GM18519 (cell line): Measurements from ENCODE around the gene TSC22D4.
"Not testable (repeated sequence)": the region's sequence is repeated elsewhere in the genome, so short reads cannot be mapped to it uniquely, and the experiment has no call there.

Experiments used
- ATAC-seq: cut with Tn5 transposase; IDR thresholded peaks from one replicate; pipeline ENCODE4 v1.9.1; 2021; ENCODE audit warnings: mild to moderate bottlenecking, moderate library complexity; ENCODE audit not compliant: unreplicated experiment, low FRiP score

TSC22D4 gene

GRCh38 chr7:100478958-100479660, at the start of gene TSC22D4:
TSS of gene TSC22D4 (minus strand) at chr7:100479214. CDS start at chr7:100478038, 1,176 bp downstream.
- no peak for ATAC-seq

- not testable (repeated sequence) for ATAC-seq
Observed at GRCh38 chr7:100528108-100528866, 49.3 kb upstream of the TSC22D4 start.

- ATAC-seq: not testable (repeated sequence)
Observed at GRCh38 chr7:100523192-100523591, 44.2 kb upstream of the TSC22D4 start.

GRCh38 chr7:100521909-100522593, 43.0 kb upstream of the TSC22D4 start:
- ATAC-seq: not testable (repeated sequence)

- no peak for ATAC-seq
Observed at GRCh38 chr7:100521076-100521475, 42.1 kb upstream of the TSC22D4 start.

GRCh38 chr7:100520138-100520537, 41.1 kb upstream of the TSC22D4 start:
- no peak for ATAC-seq

GRCh38 chr7:100519580-100519979, 40.6 kb upstream of the TSC22D4 start:
- ATAC-seq: no peak

GRCh38 chr7:100517305-100517704, 38.3 kb upstream of the TSC22D4 start:
- ATAC-seq: no peak

- no peak for ATAC-seq
Observed at GRCh38 chr7:100516135-100516812, 37.3 kb upstream of the TSC22D4 start.

GRCh38 chr7:100515072-100515532, 36.1 kb upstream of the TSC22D4 start:
- ATAC-seq: no peak

GRCh38 chr7:100513212-100513810, 34.3 kb upstream of the TSC22D4 start:
- no peak for ATAC-seq

GRCh38 chr7:100510437-100511239, 31.6 kb upstream of the TSC22D4 start:
- ATAC-seq: no peak

- no peak for ATAC-seq
Observed at GRCh38 chr7:100509231-100509630, 30.2 kb upstream of the TSC22D4 start.

- no peak for ATAC-seq
Observed at GRCh38 chr7:100506356-100506923, 27.4 kb upstream of the TSC22D4 start.

GRCh38 chr7:100504887-100505611, 26.0 kb upstream of the TSC22D4 start:
- ATAC-seq: no peak

- not testable (repeated sequence) for ATAC-seq
Observed at GRCh38 chr7:100504031-100504430, 25.0 kb upstream of the TSC22D4 start.

- not testable (repeated sequence) for ATAC-seq
Observed at GRCh38 chr7:100500743-100501142, 21.7 kb upstream of the TSC22D4 start.

GRCh38 chr7:100496509-100496908, 17.5 kb upstream of the TSC22D4 start:
- no peak for ATAC-seq
